Measurements from ENCODE around the gene RPS25.
"Not testable (repeated sequence)": the region's sequence is repeated elsewhere in the genome, so short reads cannot be mapped to it uniquely, and the experiment has no call there.

The RPS25 gene

GRCh38 chr11:119016216-119017009 lies 1.7 kb downstream of the RPS25 start:
- no peak for DNase-seq (ENCODE audit: low read depth, low spot score)

DNA sequence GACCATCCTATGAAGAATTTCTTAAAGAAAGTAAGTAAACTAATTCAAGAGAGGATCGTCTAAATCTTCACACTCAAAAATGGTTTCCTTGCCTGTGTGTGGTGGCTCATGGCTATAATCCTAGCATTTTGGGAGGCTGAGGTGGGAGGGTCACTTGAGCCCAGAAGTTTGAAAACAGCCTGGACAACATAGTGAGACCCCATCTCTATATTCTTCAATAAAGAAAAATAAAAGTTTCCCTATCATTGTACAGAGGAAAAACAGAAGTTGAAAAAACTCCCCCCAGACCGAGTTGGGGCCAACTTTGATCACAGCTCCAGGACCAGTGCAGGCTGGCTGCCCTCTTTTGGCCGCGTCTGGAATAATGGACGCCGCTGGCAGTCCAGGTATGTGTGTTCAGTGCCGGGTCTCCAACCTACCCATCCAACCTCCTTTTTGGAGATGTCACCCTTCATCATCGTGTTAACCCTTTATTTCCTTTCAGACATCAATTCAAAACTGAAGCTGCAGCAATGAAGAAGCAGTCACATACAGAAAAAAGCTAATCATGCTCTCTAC lies 3.0 kb downstream of the RPS25 start:
- DNase-seq (ENCODE audit: low read depth, low spot score), result no peak

GRCh38 chr11:119014209-119014924 lies 3.8 kb downstream of the RPS25 start:
- DNase-seq (ENCODE audit: low read depth, low spot score), result no peak

GRCh38 chr11:119012629-119013170 lies 5.4 kb downstream of the RPS25 start:
- no peak for DNase-seq (ENCODE audit: low read depth, low spot score)

DNA sequence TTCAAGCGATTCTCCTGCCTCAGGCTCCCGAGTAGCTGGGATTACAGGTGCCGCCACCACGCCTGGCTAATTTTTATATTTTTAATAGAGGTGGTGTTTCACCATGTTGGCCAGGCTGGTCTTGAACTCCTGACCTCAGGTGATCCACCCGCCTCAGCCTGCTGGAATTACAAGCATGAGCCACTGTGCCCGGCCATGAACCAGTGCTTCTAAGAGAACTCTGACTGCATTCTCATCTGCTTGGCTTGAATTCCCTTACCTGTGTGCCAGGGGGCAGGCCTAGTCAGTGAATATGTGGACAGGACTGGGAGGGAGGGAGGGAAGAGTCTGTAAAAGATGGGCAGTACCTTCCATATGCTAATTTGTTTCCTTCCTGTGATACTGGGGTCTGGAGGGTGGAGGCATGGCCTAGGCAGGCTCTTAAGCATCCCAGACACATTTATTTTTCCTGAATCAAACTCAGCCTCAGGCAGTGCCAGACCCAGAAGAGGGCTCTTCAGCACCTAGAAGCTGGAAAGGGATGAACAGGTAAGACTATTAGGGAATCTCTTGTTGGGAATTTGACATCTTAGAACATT lies 6.6 kb downstream of the RPS25 start:
- no peak for DNase-seq (ENCODE audit: low read depth, low spot score)

GRCh38 chr11:119006656-119007055 lies 11.5 kb downstream of the RPS25 start:
- no peak for DNase-seq (ENCODE audit: low read depth, low spot score)

DNA sequence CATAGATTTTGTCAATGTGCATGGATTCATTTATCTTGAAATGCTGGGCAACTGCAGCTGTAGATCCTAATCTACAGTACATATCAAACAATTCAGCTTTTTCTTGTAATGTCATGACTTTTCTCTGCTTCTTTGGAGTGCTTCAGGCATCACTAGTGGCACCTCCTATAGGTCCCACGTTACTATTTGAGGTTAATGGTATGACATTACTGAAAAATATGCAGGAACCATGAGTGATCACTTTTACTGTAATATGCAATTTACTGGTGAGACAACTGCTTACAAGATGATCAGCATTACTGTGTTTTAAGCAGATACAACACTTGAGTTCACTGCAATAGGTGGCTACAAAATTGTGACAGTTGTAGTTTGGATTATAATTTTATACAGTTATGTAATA lies 17.2 kb downstream of the RPS25 start:
- no peak for DNase-seq (ENCODE audit: low read depth, low spot score)

- DNase-seq (ENCODE audit: low read depth, low spot score), result no peak
Observed at GRCh38 chr11:118998822-118999221, 19.3 kb downstream of the RPS25 start.

- no peak for DNase-seq (ENCODE audit: low read depth, low spot score)
Observed at GRCh38 chr11:118998388-118998717, 19.8 kb downstream of the RPS25 start.

DNA sequence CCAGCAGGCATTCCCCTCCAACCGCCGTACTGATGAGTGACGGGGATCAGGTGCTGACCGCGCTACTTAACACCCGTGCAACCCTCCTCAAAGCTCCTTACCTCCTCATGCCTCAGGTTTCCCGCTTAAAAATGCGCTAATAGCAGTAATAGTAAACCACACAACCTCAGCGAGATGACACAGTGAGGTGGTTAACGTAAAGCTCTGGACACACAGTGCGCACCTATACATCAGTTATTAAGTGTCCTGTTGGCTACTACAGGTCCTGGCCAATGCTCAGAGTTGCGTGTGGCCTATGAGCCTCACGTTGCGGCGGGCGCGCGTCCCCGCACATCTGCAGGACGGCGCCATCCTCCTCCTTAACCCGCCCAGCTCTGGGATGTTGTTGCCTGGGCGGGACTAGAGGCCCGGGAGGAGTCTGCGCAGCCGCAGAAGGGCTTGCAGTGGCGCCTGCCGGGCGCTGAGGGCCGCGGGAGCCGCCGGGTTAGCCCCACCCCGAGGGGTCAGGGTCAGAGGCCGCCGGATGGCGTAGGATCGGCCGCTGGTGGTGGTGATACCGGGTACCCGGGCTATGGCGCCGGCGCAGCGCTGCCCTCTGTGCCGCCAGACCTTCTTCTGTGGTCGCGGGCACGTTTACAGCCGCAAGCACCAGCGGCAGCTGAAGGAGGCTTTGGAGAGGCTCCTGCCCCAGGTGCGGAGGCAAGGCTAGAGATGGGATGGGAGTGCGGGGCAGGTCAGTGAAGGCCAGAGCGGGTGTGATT lies 20.3 kb downstream of the RPS25 start, which contains the start of gene CENATAC:
TSS of gene CENATAC (plus strand) at position 512 of the 761 bp plus-strand sequence. CDS start at position 572, 60 bp downstream.
- DNase-seq (ENCODE audit: low read depth, low spot score), result peak; percentile 90

DNA sequence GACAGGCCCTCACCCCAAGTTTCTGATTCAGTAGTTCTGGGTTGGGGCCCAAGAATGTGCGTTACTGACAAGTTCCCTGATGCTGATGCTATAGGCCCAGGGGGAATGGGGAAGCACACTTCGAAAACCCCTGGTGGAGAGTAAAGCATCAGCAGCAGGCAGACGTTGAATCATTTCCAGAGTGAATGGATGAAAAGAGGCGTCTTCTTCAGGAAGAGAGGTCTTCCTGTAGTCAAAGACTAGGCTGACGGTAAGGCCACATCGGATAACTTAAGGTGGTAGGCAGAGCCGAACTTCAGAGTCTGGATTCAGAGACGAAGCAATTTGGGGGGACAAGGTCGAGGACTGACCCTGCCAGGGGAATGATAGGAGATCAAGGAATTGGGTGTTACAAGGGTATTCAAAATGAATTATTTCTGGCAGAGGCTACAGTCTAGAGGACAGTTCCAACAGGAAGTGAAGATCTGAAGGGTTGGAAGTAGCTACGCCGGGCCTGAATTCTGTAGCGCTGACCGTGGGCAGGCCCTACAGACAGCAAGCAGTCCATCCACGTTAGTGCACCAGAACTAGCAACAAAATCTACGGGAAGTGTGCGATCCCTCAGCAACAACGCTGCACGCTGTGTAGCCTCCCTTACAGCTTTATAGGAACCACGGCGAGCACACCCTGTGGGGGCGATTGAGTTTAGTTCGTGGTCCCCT lies 21.1 kb downstream of the RPS25 start:
- no peak for DNase-seq (ENCODE audit: low read depth, low spot score)

GRCh38 chr11:118991486-118992038 lies 26.6 kb downstream of the RPS25 start:
- DNase-seq (ENCODE audit: low read depth, low spot score), result not testable (repeated sequence)

- DNase-seq (ENCODE audit: low read depth, low spot score), result no peak
Observed at GRCh38 chr11:118988280-118988679, 29.9 kb downstream of the RPS25 start.

- DNase-seq (ENCODE audit: low read depth, low spot score), result no peak
Observed at GRCh38 chr11:118984825-118985224, 33.3 kb downstream of the RPS25 start.

DNA sequence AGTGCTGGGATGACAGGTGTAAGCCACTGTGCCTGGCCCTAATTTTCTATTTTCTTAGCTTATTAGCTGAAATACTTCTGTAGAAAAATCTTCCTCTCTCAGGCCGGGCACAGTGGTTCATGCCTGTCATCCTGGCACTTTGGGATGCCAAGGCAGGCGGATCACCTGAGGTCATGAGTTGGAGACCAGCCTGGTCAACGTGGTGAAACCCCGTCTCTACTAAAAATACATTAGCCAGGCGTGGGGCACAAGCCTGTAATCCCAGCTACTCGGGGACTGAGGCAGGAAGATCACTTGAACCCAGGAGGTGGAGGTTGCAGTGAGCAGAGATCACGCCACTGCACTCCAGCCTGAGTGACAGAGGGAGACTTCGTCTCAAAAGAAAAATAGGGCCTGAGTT lies 33.8 kb downstream of the RPS25 start:
- not testable (repeated sequence) for DNase-seq (ENCODE audit: low read depth, low spot score)

- no peak for DNase-seq (ENCODE audit: low read depth, low spot score)
Observed at GRCh38 chr11:118980191-118980881, 37.8 kb downstream of the RPS25 start.

- no peak for DNase-seq (ENCODE audit: low read depth, low spot score)
Observed at GRCh38 chr11:118979434-118979833, 38.7 kb downstream of the RPS25 start.

DNA sequence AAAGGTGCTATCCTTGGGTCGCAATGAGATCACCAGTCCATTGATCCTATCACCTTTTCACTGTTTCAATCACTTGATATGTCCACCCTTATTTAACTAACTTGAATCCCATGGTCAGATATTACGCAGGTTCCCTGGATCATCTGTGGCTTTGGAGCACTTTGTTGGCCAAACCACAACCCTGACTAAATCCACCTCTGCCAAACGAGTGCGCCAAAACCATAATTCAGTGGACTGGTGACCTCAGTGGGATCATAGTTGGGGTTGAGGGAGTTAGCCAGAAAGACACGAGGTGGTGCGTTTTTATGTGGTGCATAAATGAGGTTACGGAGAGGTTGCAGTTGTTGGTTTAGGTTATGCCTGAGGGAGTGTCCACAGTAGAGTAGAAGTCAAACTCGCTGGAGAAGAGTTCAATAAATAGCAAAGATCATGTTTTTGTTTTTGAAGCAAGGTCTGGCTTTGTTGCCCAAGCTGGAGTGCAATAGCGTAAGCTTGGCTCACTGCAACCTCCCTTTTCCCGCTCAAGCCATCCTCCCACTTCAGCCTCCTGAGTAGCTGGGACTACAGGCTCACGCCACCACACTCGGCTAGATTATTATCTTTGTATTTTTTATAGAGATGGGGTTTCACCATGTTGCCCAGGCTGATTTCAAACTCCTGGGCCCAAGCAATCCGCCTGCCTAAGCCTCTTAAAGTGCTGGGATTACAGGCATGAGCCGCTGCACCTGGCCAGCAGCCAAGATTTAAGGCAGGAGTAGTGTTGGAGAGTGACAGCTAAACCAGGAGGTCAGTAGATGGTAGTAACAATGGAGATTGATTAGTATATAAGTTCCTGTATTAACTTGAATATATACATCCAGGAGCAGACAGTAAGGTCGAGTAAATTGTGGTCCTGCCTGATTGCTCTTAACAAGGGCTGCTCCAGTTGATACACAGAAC lies 42.1 kb downstream of the RPS25 start:
- no peak for DNase-seq (ENCODE audit: low read depth, low spot score)

GRCh38 chr11:118973985-118974384 lies 44.2 kb downstream of the RPS25 start:
- no peak for DNase-seq (ENCODE audit: low read depth, low spot score)

Measured in activated naive CD8-positive, alpha-beta T cell treated with anti-CD3 and anti-CD28 coated beads, Interleukin-2, amount 50 U/mL, for 16 hours (primary cell).